ENCODE results near the gene CPM. TPM values are rescaled to one million over a fixed set of nuclear protein-coding genes. Genes with fewer than 3 reads are reported as not detected.
"Not testable (repeated sequence)": the region's sequence is repeated elsewhere in the genome, so short reads cannot be mapped to it uniquely, and the experiment has no call there.

Gene CPM
- total RNA-seq, 2 experiments from 2014 or later, result 3.8 to 13.0 TPM

DNA sequence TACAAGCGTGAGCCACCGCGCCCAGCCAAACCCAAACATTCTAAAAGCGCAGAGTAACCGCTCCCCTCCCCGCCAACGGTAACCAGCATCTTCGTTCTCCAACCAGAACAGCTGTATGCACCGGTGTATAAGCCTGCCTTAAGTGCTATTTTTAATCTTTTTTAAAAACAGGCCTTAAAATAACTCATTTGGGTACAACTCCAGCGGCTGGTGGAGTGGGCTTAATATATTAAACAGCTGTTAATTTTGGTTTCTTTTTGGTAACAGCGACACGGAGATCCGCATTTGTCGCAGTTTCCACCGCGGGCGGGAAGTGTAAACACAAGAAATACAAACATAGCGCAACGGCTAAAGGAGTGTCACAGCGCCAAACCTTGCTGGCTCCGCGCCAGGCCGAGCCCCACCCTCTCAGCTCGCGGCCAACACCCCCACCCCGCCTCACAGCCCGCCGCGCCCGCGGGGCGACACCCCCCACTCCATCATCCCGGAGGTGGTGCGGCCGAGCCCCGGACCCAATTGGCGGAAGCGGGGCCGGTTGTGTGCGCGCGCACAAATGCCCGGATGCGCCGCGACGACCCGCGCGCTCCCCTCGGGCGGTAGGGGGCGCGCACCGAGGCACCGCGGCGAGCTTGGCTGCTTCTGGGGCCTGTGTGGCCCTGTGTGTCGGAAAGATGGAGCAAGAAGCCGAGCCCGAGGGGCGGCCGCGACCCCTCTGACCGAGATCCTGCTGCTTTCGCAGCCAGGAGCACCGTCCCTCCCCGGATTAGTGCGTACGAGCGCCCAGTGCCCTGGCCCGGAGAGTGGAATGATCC lies 125.2 kb downstream of the CPM start, which contains the start of gene MDM2:
Gene MDM2 (plus strand): TSS at position 602 of the 812 bp plus-strand sequence. CDS start 301 bp downstream, outside the sequence.
- Histone ChIP-seq H4K20me1 (ENCODE audit: insufficient read depth, low read length) (peaks cover 12% of the 10 kb centered on the region), H3K4me1 (ENCODE audit: insufficient read depth, low read length, poor library complexity, severe bottlenecking) (peaks cover 70% of the 10 kb centered on the region), H3K9me2 (ENCODE audit: insufficient read depth, low read length) (no peaks in the 10 kb centered on the region), H3K27ac (ENCODE audit: low read depth, low read length, poor library complexity, severe bottlenecking) (peak within 1 kb of the TSS; percentile 100), H3K4me2 (ENCODE audit: low read length) (peak within 1 kb of the TSS; percentile 82), H3K79me2 (ENCODE audit: insufficient read depth, low read depth, low read length) (peaks cover 48% of the 10 kb centered on the region), H3K36me3 (ENCODE audit: insufficient read depth, low read length) (peaks cover 45% of the 10 kb centered on the region), H3K4me3 (ENCODE audit: low read depth, low read length, poor library complexity, severe bottlenecking) (peak within 1 kb of the TSS; percentile 99), H2AFZ (ENCODE audit: low read length) (peak within 1 kb of the TSS; percentile 44; the same call in 1 of the 2 replicates), H3K9me3 (ENCODE audit: low read length) (no peaks in the 10 kb centered on the region; the same call in 1 of the 2 replicates)
- TF ChIP-seq, protein P1, sequence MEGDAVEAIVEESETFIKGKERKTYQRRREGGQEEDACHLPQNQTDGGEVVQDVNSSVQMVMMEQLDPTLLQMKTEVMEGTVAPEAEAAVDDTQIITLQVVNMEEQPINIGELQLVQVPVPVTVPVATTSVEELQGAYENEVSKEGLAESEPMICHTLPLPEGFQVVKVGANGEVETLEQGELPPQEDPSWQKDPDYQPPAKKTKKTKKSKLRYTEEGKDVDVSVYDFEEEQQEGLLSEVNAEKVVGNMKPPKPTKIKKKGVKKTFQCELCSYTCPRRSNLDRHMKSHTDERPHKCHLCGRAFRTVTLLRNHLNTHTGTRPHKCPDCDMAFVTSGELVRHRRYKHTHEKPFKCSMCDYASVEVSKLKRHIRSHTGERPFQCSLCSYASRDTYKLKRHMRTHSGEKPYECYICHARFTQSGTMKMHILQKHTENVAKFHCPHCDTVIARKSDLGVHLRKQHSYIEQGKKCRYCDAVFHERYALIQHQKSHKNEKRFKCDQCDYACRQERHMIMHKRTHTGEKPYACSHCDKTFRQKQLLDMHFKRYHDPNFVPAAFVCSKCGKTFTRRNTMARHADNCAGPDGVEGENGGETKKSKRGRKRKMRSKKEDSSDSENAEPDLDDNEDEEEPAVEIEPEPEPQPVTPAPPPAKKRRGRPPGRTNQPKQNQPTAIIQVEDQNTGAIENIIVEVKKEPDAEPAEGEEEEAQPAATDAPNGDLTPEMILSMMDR (conservative IDR thresholded peaks at IDR 0.05; ENCODE audit: low read length), result peak; percentile 78
- TF ChIP-seq EZH2phosphoT487 (IDR thresholded peaks at IDR 0.05; ENCODE audit: borderline replicate concordance, low read depth, low read length), result no peak
- intact Hi-C loops (cut with micrococcal nuclease; ENCODE audit: unreplicated experiment), result loop anchor here (1.0 to 5.0 kb wide), 5 partner anchors 35 to 197 kb away; partner anchors contain the start of genes NUP107, RAP1B and SLC35E3
- peak; percentile 98 for DNase-seq (ENCODE audit: low spot score)
- ChIA-PET CTCF (ENCODE audit: unreplicated experiment) (interaction anchor here (0.5 to 1.3 kb wide), 4 partner anchors 27 to 44 kb away, joined by 3 to 7 read pairs (median 4); no protein-coding TSS in a partner anchor), POLR2A (interaction anchor here (0.5 to 3.2 kb wide), 15 partner anchors 9 to 1424 kb away, joined by 3 to 48 read pairs (median 4); partner anchors contain the start of gene SLC35E3)
- BruUV-seq (replicated peaks), result no TSS peak

DNA sequence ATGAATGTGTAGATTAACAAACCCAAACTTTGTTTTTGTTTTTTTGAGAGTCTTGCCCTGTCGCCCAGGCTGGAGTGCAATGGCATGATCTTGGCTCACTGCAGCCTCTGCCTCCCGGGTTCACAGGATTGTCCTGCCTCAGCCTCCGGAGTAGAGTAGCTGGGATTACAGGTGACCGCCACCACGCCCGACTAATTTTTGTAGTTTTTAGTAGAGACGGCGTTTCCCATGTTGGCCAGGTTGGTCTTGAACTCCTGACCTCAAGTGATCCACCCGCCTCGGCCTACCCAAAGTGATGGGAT lies 125.7 kb downstream of the CPM start:
- not testable (repeated sequence) for H3K9me3 ChIP-seq (ENCODE audit: low read length); BruUV-seq (replicated peaks); H3K9me2 ChIP-seq (ENCODE audit: insufficient read depth, low read length); DNase-seq (ENCODE audit: low spot score); H4K20me1 ChIP-seq (ENCODE audit: insufficient read depth, low read length)
- POLR2A ChIA-PET, result interaction anchor here (0.9 to 3.2 kb wide), 14 partner anchors 10 to 468 kb away, joined by 3 to 48 read pairs (median 5); partner anchors contain the start of gene SLC35E3
- Histone ChIP-seq H2AFZ (ENCODE audit: low read length) (peak overlapping the region; percentile 44; the same call in 1 of the 2 replicates), H3K79me2 (ENCODE audit: insufficient read depth, low read depth, low read length) (peaks cover 42% of the 10 kb centered on the region), H3K27ac (ENCODE audit: low read depth, low read length, poor library complexity, severe bottlenecking) (peak overlapping the region; percentile 100), H3K4me2 (ENCODE audit: low read length) (peak overlapping the region; percentile 71), H3K36me3 (ENCODE audit: insufficient read depth, low read length) (peaks cover 40% of the 10 kb centered on the region), H3K4me3 (ENCODE audit: low read depth, low read length, poor library complexity, severe bottlenecking) (peak overlapping the region; percentile 99), H3K4me1 (ENCODE audit: insufficient read depth, low read length, poor library complexity, severe bottlenecking) (peaks cover 70% of the 10 kb centered on the region)
- intact Hi-C loops (cut with micrococcal nuclease; ENCODE audit: unreplicated experiment), result loop anchor here (1.0 to 5.0 kb wide), 3 partner anchors 35 to 120 kb away; partner anchors contain the start of genes NUP107 and SLC35E3
- CTCF ChIA-PET (ENCODE audit: unreplicated experiment), result interaction anchor here (0.5 to 1.3 kb wide), 3 partner anchors 27 to 36 kb away, joined by 3 to 7 read pairs (median 6); no protein-coding TSS in a partner anchor

DNA sequence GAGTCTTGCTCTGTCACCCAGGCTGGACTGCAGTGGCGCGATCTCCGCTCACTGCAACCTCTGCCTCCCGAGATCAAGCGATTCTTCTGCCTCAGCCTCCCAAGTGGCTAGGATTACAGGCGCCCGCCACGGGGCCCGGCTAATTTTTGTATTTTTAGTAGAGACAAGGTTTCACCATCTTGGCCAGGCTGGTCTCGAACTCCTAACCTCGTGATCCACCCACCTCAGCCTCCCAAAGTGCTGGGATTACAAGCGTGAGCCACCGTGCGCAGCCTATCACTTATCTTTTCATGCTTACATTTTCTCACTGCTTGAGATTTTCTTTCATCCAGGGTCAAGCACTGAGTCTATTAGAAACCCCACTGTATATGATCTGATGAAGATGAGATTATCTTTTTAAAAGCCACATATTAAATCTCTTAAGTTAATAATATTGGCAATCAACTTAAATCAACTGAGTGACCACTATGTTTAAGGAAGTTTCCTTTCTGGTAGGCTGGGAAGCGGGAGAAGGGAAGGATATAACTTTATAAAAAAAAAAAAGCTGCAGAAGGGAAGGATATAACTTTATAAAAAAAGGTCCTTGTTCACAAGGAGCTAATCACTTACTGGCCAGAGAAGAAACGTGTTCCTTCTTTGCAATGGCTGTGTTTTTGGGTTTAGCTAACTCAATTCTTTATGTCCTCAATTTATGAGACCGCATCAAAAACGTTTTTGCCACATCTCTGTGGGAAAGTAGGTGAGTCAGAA lies 126.3 kb downstream of the CPM start:
- peak overlapping the region; percentile 71 for H3K4me2 ChIP-seq (ENCODE audit: low read length)
- peaks cover 37% of the 10 kb centered on the region for H3K79me2 ChIP-seq (ENCODE audit: insufficient read depth, low read depth, low read length)
- ChIA-PET POLR2A (interaction anchor here (1.0 to 3.2 kb wide), 12 partner anchors 10 to 468 kb away, joined by 3 to 48 read pairs (median 7); partner anchors contain the start of gene SLC35E3), CTCF (ENCODE audit: unreplicated experiment) (interaction anchor here (1.3 kb wide), 1 partner anchor 35 kb away, joined by 6 read pairs; no protein-coding TSS in a partner anchor)
- no peaks in the 10 kb centered on the region for H3K9me2 ChIP-seq (ENCODE audit: insufficient read depth, low read length)
- H3K4me1 ChIP-seq (ENCODE audit: insufficient read depth, low read length, poor library complexity, severe bottlenecking), result peaks cover 70% of the 10 kb centered on the region
- intact Hi-C loops (cut with micrococcal nuclease; ENCODE audit: unreplicated experiment), result loop anchor here (1.0 to 5.0 kb wide), 3 partner anchors 34 to 119 kb away; partner anchors contain the start of genes NUP107 and SLC35E3
- H3K36me3 ChIP-seq (ENCODE audit: insufficient read depth, low read length), result peaks cover 35% of the 10 kb centered on the region
- TF ChIP-seq, protein P1 (conservative IDR thresholded peaks at IDR 0.05; ENCODE audit: low read length), result no peak
- no peak for TF ChIP-seq EZH2phosphoT487 (IDR thresholded peaks at IDR 0.05; ENCODE audit: borderline replicate concordance, low read depth, low read length)
- peaks cover 6% of the 10 kb centered on the region; the same call in 1 of the 2 replicates for H4K20me1 ChIP-seq (ENCODE audit: insufficient read depth, low read length)
- DNase-seq (ENCODE audit: low spot score), result peak; percentile 30
- peak overlapping the region; percentile 76; the same call in 1 of the 2 replicates for H2AFZ ChIP-seq (ENCODE audit: low read length)
- no TSS peak for BruUV-seq (replicated peaks)
- H3K9me3 ChIP-seq (ENCODE audit: low read length), result no peaks in the 10 kb centered on the region; the same call in 1 of the 2 replicates
- H3K4me3 ChIP-seq (ENCODE audit: low read depth, low read length, poor library complexity, severe bottlenecking), result peak overlapping the region; percentile 99
- peak overlapping the region; percentile 100 for H3K27ac ChIP-seq (ENCODE audit: low read depth, low read length, poor library complexity, severe bottlenecking)
